PC-3 (cell line): ENCODE data around the gene DENND2A.

Experiments used
- CTCF ChIP-seq: fragments of 300-600 bp; sonication (generic); conservative IDR thresholded peaks from 2 replicates; pipeline ENCODE4 v1.5.1; 2017; ENCODE audit warnings: antibody characterized with exemption, low read depth, mild to moderate bottlenecking, low read length
- EZH2 ChIP-seq: fragments of 300-600 bp; sonication (generic); IDR thresholded peaks from one replicate; pipeline ENCODE4 v1.6.1; 2017; ENCODE audit warnings: antibody characterized with exemption, mild to moderate bottlenecking, low read length; ENCODE audit not compliant: unreplicated experiment
- EZH2phosphoT487 ChIP-seq: fragments of 300-600 bp; sonication (generic); IDR thresholded peaks from 2 replicates; pipeline ENCODE4 v1.6.1; 2018; ENCODE audit warnings: mild to moderate bottlenecking, antibody characterized with exemption, low read length, borderline replicate concordance

GRCh38 chr7:140639366-140640053 is 1.1 kb downstream of the DENND2A start:
- no peak for TF ChIP-seq CTCF
- TF ChIP-seq EZH2 = no peak
- no peak for TF ChIP-seq EZH2phosphoT487
